Posterior cingulate gyrus (tissue), 11 donors: ENCODE data around the gene IRF7.

Source experiments
- DNase-seq, 10 donors: peaks; one replicate each; pipeline versions ENCODE4 v3.0.0 to v3.0.0-alpha.2; 2020 to 2021; ENCODE audit warnings: mixed read lengths in 3 of 10
- intact Hi-C: fragments of 100-400 bp; cut with DNase I; formaldehyde crosslinking; loops from one replicate; pipeline ENCODE4 v1.15.1; 2023

The IRF7 gene

GRCh38 chr11:611001-611996, 4.5 kb downstream of the IRF7 start:
- intact Hi-C loops: no loop called here
- DNase-seq: peak in 1 of 10 donors; percentile 73

GRCh38 chr11:610146-610801, 5.5 kb downstream of the IRF7 start:
- intact Hi-C loops: no loop called here
- DNase-seq: no peak

- DNase-seq: peak in 1 of 10 donors; percentile 83
- intact Hi-C loops: no loop called here
Observed at GRCh38 chr11:609341-609811, 6.4 kb downstream of the IRF7 start.

- DNase-seq: peak in 1 of 10 donors; percentile 72
- intact Hi-C loops: no loop called here
Observed at GRCh38 chr11:608791-609251, 6.9 kb downstream of the IRF7 start.

- no peak for DNase-seq
- intact Hi-C loops: no loop called here
Observed at GRCh38 chr11:607971-608659, 7.6 kb downstream of the IRF7 start.

GRCh38 chr11:607020-607780, 8.6 kb downstream of the IRF7 start:
- DNase-seq: no peak
- intact Hi-C loops: no loop called here

- intact Hi-C loops: no loop called here
- DNase-seq: peak in 9 of 10 donors; percentile 18 to 92 (median 45)
Observed at GRCh38 chr11:606245-606644, 9.5 kb downstream of the IRF7 start.

GRCh38 chr11:605286-606129, 10.2 kb downstream of the IRF7 start:
- intact Hi-C loops: no loop called here
- no peak for DNase-seq

- DNase-seq: no peak
- intact Hi-C loops: no loop called here
Observed at GRCh38 chr11:603154-603553, 12.6 kb downstream of the IRF7 start.

- intact Hi-C loops: no loop called here
- DNase-seq: no peak
Observed at GRCh38 chr11:601573-602245, 14.0 kb downstream of the IRF7 start.

- no peak for DNase-seq
- intact Hi-C loops: no loop called here
Observed at GRCh38 chr11:598005-598680, 17.6 kb downstream of the IRF7 start.

- DNase-seq: no peak
- intact Hi-C loops: no loop called here
Observed at GRCh38 chr11:597166-597725, 18.5 kb downstream of the IRF7 start.

- DNase-seq: no peak
- intact Hi-C loops: no loop called here
Observed at GRCh38 chr11:596374-596773, 19.4 kb downstream of the IRF7 start.

GRCh38 chr11:595400-595799, 20.4 kb downstream of the IRF7 start:
- intact Hi-C loops: no loop called here
- DNase-seq: no peak

GRCh38 chr11:593347-593746, 22.4 kb downstream of the IRF7 start:
- intact Hi-C loops: no loop called here
- DNase-seq: no peak

GRCh38 chr11:592918-593317, 22.8 kb downstream of the IRF7 start:
- DNase-seq: no peak
- intact Hi-C loops: no loop called here

GRCh38 chr11:592501-592900, 23.2 kb downstream of the IRF7 start:
- intact Hi-C loops: no loop called here
- no peak for DNase-seq

GRCh38 chr11:590997-591396, 24.8 kb downstream of the IRF7 start:
- intact Hi-C loops: no loop called here
- no peak for DNase-seq
